Activated B cell treated with CpG ODN at 0.5 μM for 24 hours (primary cell): ENCODE results near the gene EIF2B4. TPM values are rescaled to one million over a fixed set of nuclear protein-coding genes. Genes with fewer than 3 reads are reported as not detected.

Experiments used
- ATAC-seq: fragments of 200-7000 bp; cut with Tn5 transposase; one replicate; pipeline ENCODE4 v1.10.0; 2021; ENCODE audit warnings: low read depth, mild to moderate bottlenecking, moderate library complexity
- CTCF ChIA-PET: fragments of 350-600 bp; sonication (Branson Sonifier 250); formaldehyde crosslinking; loops from one replicate; lab custom pipeline; 2021; ENCODE audit warnings: antibody characterized with exemption; lab: Charles Lee
- POLR2A ChIA-PET: fragments of 350-600 bp; sonication (Branson Sonifier 250); formaldehyde crosslinking; loops from one replicate; lab custom pipeline; 2021; ENCODE audit warnings: antibody characterized with exemption; lab: Charles Lee
- DNase-seq: peaks from one replicate; pipeline ENCODE4 v3.0.0; 2022
- H3K27ac Mint-ChIP-seq: one replicate; pipeline ENCODE4 v1.8.0; 2020; ENCODE audit warnings: mixed read lengths
- H3K27me3 Mint-ChIP-seq: one replicate; pipeline ENCODE4 v1.8.0; 2021; ENCODE audit warnings: mixed read lengths
- H3K36me3 Mint-ChIP-seq: one replicate; pipeline ENCODE4 v1.8.0; 2021; ENCODE audit warnings: low read depth, mixed read lengths
- H3K4me1 Mint-ChIP-seq: one replicate; pipeline ENCODE4 v1.8.0; 2021; ENCODE audit warnings: mixed read lengths
- H3K4me3 Mint-ChIP-seq: one replicate; pipeline ENCODE4 v1.8.0; 2020; ENCODE audit warnings: mild to moderate bottlenecking, mixed read lengths
- H3K9me3 Mint-ChIP-seq: one replicate; pipeline ENCODE4 v1.8.0; 2020; ENCODE audit warnings: mixed read lengths
- CTCF ChIP-seq: fragments of 200-600 bp; IDR thresholded peaks from one replicate; pipeline ENCODE4 v1.8.0; 2022; ENCODE audit warnings: antibody characterized with exemption, mild to moderate bottlenecking
- intact Hi-C: fragments of 100-400 bp; cut with micrococcal nuclease; formaldehyde crosslinking; loops from one replicate; pipeline ENCODE4 v1.15.1; 2024
- total RNA-seq: library from RNA; stranded (reverse); gene quantifications from 2 replicates; pipeline ENCODE4 v1.2.3, GENCODE V29; 2022

The EIF2B4 gene
- total RNA-seq, 1 donor from 2014 or later: 49.9 TPM

- no peak for DNase-seq
- TF ChIP-seq CTCF: no peak
- ATAC-seq: no peak
- no peaks in the 10 kb centered on the region for H3K27me3 Mint-ChIP-seq
- H3K4me1 Mint-ChIP-seq: no peaks in the 10 kb centered on the region
- ChIA-PET CTCF (no interaction called here), POLR2A (no interaction called here)
- intact Hi-C loops: no loop called here
- no peaks in the 10 kb centered on the region for H3K9me3 Mint-ChIP-seq
- no peak overlapping the region for H3K27ac Mint-ChIP-seq
- H3K4me3 Mint-ChIP-seq: no peak overlapping the region
- H3K36me3 Mint-ChIP-seq: peaks cover 26% of the 10 kb centered on the region
Observed at GRCh38 chr2:27315122-27315521, 55.0 kb downstream of the EIF2B4 start.

GRCh38 chr2:27314709-27315108, 55.4 kb downstream of the EIF2B4 start:
- ChIA-PET POLR2A (no interaction called here), CTCF (no interaction called here)
- no peak for TF ChIP-seq CTCF
- intact Hi-C loops: no loop called here
- peaks cover 27% of the 10 kb centered on the region for H3K36me3 Mint-ChIP-seq
- no peaks in the 10 kb centered on the region for H3K9me3 Mint-ChIP-seq
- no peaks in the 10 kb centered on the region for H3K4me1 Mint-ChIP-seq
- DNase-seq (no peak), ATAC-seq (no peak)
- no peak overlapping the region for H3K4me3 Mint-ChIP-seq
- no peaks in the 10 kb centered on the region for H3K27me3 Mint-ChIP-seq
- no peak overlapping the region for H3K27ac Mint-ChIP-seq

Other genes with a start within 250 kb of the EIF2B4 start
- gene ABHD1, start 246.5 kb downstream of the EIF2B4 start, total RNA-seq: 0.20 and 1.1 TPM in 2 replicates
- gene PREB, start 235.7 kb downstream of the EIF2B4 start, total RNA-seq: 38.6 and 38.7 TPM in 2 replicates
- gene PRR30, start 230.9 kb downstream of the EIF2B4 start, total RNA-seq: not detected in 2 replicates
- 0.07 TPM in 1 of 2 replicates, not detected in the other for gene TCF23, start 221.3 kb downstream of the EIF2B4 start, total RNA-seq
- 73.9 and 77.2 TPM in 2 replicates for gene ATRAID, start 158.3 kb downstream of the EIF2B4 start, total RNA-seq
- gene SLC5A6, start 158.1 kb downstream of the EIF2B4 start, total RNA-seq: 53.2 and 69.9 TPM in 2 replicates
- 55.9 and 64.1 TPM in 2 replicates for gene CAD, start 153.0 kb downstream of the EIF2B4 start, total RNA-seq
- gene SLC30A3, start 107.3 kb downstream of the EIF2B4 start, total RNA-seq: 0.12 and 0.27 TPM in 2 replicates
- gene DNAJC5G, start 94.9 kb downstream of the EIF2B4 start, total RNA-seq: not detected in 2 replicates
- gene TRIM54, start 87.9 kb downstream of the EIF2B4 start, total RNA-seq: not detected in 2 replicates
- 1.0 and 1.2 TPM in 2 replicates for gene UCN, start 61.9 kb downstream of the EIF2B4 start, total RNA-seq
- 78.1 and 98.3 TPM in 2 replicates for gene MPV17, start 47.2 kb downstream of the EIF2B4 start, total RNA-seq
- gene GTF3C2, start 13.6 kb downstream of the EIF2B4 start, total RNA-seq: 91.7 and 119 TPM in 2 replicates
- 124 and 128 TPM in 2 replicates for gene SNX17, start 278 bp upstream of the EIF2B4 start, total RNA-seq
- gene ZNF513, start 10.4 kb upstream of the EIF2B4 start, total RNA-seq: 30.1 and 32.8 TPM in 2 replicates
- gene PPM1G, start 39.3 kb upstream of the EIF2B4 start, total RNA-seq: 74.7 and 75.2 TPM in 2 replicates
- 78.9 and 82.3 TPM in 2 replicates for gene NRBP1, start 58.3 kb upstream of the EIF2B4 start, total RNA-seq
- gene KRTCAP3, start 72.0 kb upstream of the EIF2B4 start, total RNA-seq: 6.3 and 10.0 TPM in 2 replicates
- gene IFT172, start 119.4 kb upstream of the EIF2B4 start, total RNA-seq: 12.7 and 14.4 TPM in 2 replicates
- not detected in 2 replicates for gene FNDC4, start 124.9 kb upstream of the EIF2B4 start, total RNA-seq
- gene GCKR, start 126.5 kb upstream of the EIF2B4 start, total RNA-seq: not detected in 2 replicates
- 45.4 and 48.7 TPM in 2 replicates for gene ZNF512, start 212.7 kb upstream of the EIF2B4 start, total RNA-seq